H1 (cell line): ENCODE results near the gene MRPL42. TPM values are rescaled to one million over a fixed set of nuclear protein-coding genes. Genes with fewer than 3 reads are reported as not detected.
A peak's percentile ranks its signal among the peaks of the same experiment; 100 is the strongest.

Source experiments
- CTCF ChIA-PET: fragments of 300-600 bp; sonication (Branson Sonifier 250); formaldehyde crosslinking; loops from one replicate; lab custom pipeline; 2021; ENCODE audit not compliant: partially characterized antibody; lab: Charles Lee
- POLR2A ChIA-PET: fragments of 300-600 bp; sonication (Branson Sonifier 250); formaldehyde crosslinking; loops from one replicate; lab custom pipeline; 2021; ENCODE audit warnings: inconsistent platforms; ENCODE audit not compliant: partially characterized antibody; lab: Charles Lee
- DNase-seq, 2 experiments: peaks; one replicate each; pipeline versions ENCODE4 v3.0.0 to v3.0.0-alpha.2; 2010 to 2022; ENCODE audit warnings: low spot score in 2 of 2, low read depth in 1 of 2, mixed read lengths in 1 of 2
- FAIRE-seq: peaks from 2 replicates; lab custom pipeline; 2011; peaks lifted over from hg19 to GRCh38; lab: Jason Lieb, UNC
- H2AFZ ChIP-seq: 2 replicates; pipeline ENCODE4 v1.8.1; 2012; ENCODE audit warnings: low read length, inconsistent platforms
- H2AK5ac ChIP-seq: 2 replicates; pipeline ENCODE4 v1.6.1; 2013; ENCODE audit warnings: low read depth, low read length
- H2BK120ac ChIP-seq: replicated peaks from 2 replicates; pipeline ENCODE3; 2013; ENCODE audit warnings: low read depth, low read length, inconsistent platforms
- H2BK12ac ChIP-seq: 2 replicates; pipeline ENCODE4 v1.6.1; 2013; ENCODE audit warnings: low read depth, low read length
- H2BK15ac ChIP-seq: 2 replicates; pipeline ENCODE4 v1.6.1; 2013; ENCODE audit warnings: low read length
- H2BK20ac ChIP-seq: 2 replicates; pipeline ENCODE4 v1.6.1; 2013; ENCODE audit warnings: low read length
- H2BK5ac ChIP-seq: 2 replicates; pipeline ENCODE4 v1.6.1; 2013; ENCODE audit warnings: low read depth, low read length
- H3K14ac ChIP-seq: 2 replicates; pipeline ENCODE4 v1.6.1; 2013; ENCODE audit warnings: inconsistent platforms; ENCODE audit not compliant: insufficient read length
- H3K18ac ChIP-seq: 2 replicates; pipeline ENCODE4 v1.6.1; 2013; ENCODE audit warnings: low read length; ENCODE audit errors: extremely low read depth
- H3K23ac ChIP-seq: 2 replicates; pipeline ENCODE4 v1.6.1; 2013; ENCODE audit warnings: inconsistent platforms; ENCODE audit not compliant: insufficient read length
- H3K23me2 ChIP-seq: 2 replicates; pipeline ENCODE4 v1.6.1; 2013; ENCODE audit warnings: low read depth, low read length
- H3K27ac ChIP-seq: 2 replicates; pipeline ENCODE4 v1.6.1; 2011; ENCODE audit warnings: low read depth, low read length, inconsistent platforms
- H3K27me3 ChIP-seq, 4 experiments: replicated peaks in 1 of 4; 1 replicate in 1 of 4; 2 replicates in 3 of 4; pipeline versions ENCODE4 v1.6.1 to v1.8.1; 2011 to 2013; ENCODE audit warnings: low read length in 3 of 4, mild to moderate bottlenecking in 3 of 4, inconsistent platforms in 2 of 4, mixed read lengths in 2 of 4, moderate library complexity in 1 of 4; ENCODE audit not compliant: control insufficient read depth in 3 of 4, insufficient read depth in 3 of 4; ENCODE audit errors: extremely low read depth in 1 of 4
- H3K36me3 ChIP-seq, 4 experiments: 2 replicates each; pipeline versions ENCODE4 v1.6.1 to v1.8.1; 2011 to 2013; ENCODE audit warnings: mild to moderate bottlenecking in 4 of 4, low read length in 3 of 4, moderate library complexity in 2 of 4, control low read depth in 1 of 4, inconsistent platforms in 1 of 4; ENCODE audit not compliant: insufficient read depth in 4 of 4, control insufficient read depth in 2 of 4
- H3K4ac ChIP-seq: replicated peaks from 2 replicates; pipeline ENCODE3; 2013; ENCODE audit warnings: low read length, low read depth, mixed read lengths, inconsistent platforms; ENCODE audit not compliant: insufficient read length
- H3K4me1 ChIP-seq, 4 experiments: replicated peaks in 1 of 4; 1 replicate in 1 of 4; 2 replicates in 3 of 4; pipeline versions ENCODE4 v1.6.1 to v1.8.1; 2011 to 2013; ENCODE audit warnings: low read length in 3 of 4, inconsistent platforms in 2 of 4, mixed read lengths in 1 of 4; ENCODE audit not compliant: insufficient read depth in 4 of 4, control insufficient read depth in 3 of 4
- H3K4me2 ChIP-seq, 2 experiments: 2 replicates each; pipeline versions ENCODE4 v1.6.1 to v1.8.1; 2011 to 2013; ENCODE audit warnings: low read depth in 2 of 2, low read length in 2 of 2, control low read depth in 1 of 2, inconsistent platforms in 1 of 2, mild to moderate bottlenecking in 1 of 2; ENCODE audit not compliant: insufficient read depth in 1 of 2
- H3K4me3 ChIP-seq, 4 experiments: fragments of 200-600, 300-600 bp in 1 of 4; sonication (generic), shearing (Covaris generic), sonication (Bioruptor Twin) in 1 of 4; 2 replicates each; pipeline versions ENCODE4 v1.5.1 to v1.8.1; 2011 to 2016; ENCODE audit warnings: low read length in 4 of 4, low read depth in 3 of 4, control low read depth in 2 of 4, inconsistent platforms in 2 of 4, mild to moderate bottlenecking in 2 of 4, mixed read lengths in 1 of 4, moderate library complexity in 1 of 4; ENCODE audit not compliant: insufficient read depth in 2 of 4; ENCODE audit errors: extremely low read depth in 1 of 4
- H3K56ac ChIP-seq: replicated peaks from 2 replicates; pipeline ENCODE3; 2013; ENCODE audit warnings: low read depth, mild to moderate bottlenecking, mixed read lengths, low read length, inconsistent platforms; ENCODE audit not compliant: insufficient read length
- H3K79me1 ChIP-seq: 2 replicates; pipeline ENCODE4 v1.6.1; 2013; ENCODE audit warnings: low read depth, low read length, control low read depth
- H3K79me2 ChIP-seq, 2 experiments: 2 replicates each; pipeline versions ENCODE4 v1.6.1 to v1.8.1; 2012 to 2013; ENCODE audit warnings: low read length in 2 of 2, mild to moderate bottlenecking in 2 of 2, inconsistent platforms in 1 of 2; ENCODE audit not compliant: insufficient read depth in 2 of 2, control insufficient read depth in 1 of 2
- H3K9ac ChIP-seq, 4 experiments: replicated peaks in 1 of 4; 1 replicate in 1 of 4; 2 replicates in 3 of 4; pipeline versions ENCODE4 v1.6.1 to v1.8.1; 2011 to 2013; ENCODE audit warnings: low read depth in 3 of 4, low read length in 3 of 4, control low read depth in 2 of 4, mild to moderate bottlenecking in 2 of 4, moderate library complexity in 2 of 4, inconsistent platforms in 1 of 4; ENCODE audit errors: extremely low read depth in 1 of 4
- H3K9me3 ChIP-seq, 2 experiments: 2 replicates each; pipeline versions ENCODE4 v1.6.1 to v1.8.1; 2012 to 2013; ENCODE audit warnings: mild to moderate bottlenecking in 2 of 2, moderate library complexity in 2 of 2, control low read depth in 1 of 2, inconsistent platforms in 1 of 2, low read depth in 1 of 2, low read length in 1 of 2, mixed read lengths in 1 of 2; ENCODE audit not compliant: insufficient read depth in 2 of 2
- H4K20me1 ChIP-seq, 2 experiments: replicated peaks in 1 of 2; 2 replicates each; pipeline versions ENCODE3 to v1.8.1; 2011 to 2013; ENCODE audit warnings: inconsistent platforms in 2 of 2, low read length in 2 of 2, mild to moderate bottlenecking in 1 of 2; ENCODE audit not compliant: insufficient read depth in 2 of 2, control insufficient read depth in 1 of 2
- H4K5ac ChIP-seq: 2 replicates; pipeline ENCODE4 v1.6.1; 2013; ENCODE audit warnings: low read length, low read depth, mixed read lengths, inconsistent platforms; ENCODE audit not compliant: insufficient read length
- H4K8ac ChIP-seq: 2 replicates; pipeline ENCODE4 v1.8.0; 2013; ENCODE audit warnings: mild to moderate bottlenecking, moderate library complexity, low read length, inconsistent platforms; ENCODE audit not compliant: insufficient read depth; ENCODE audit errors: extremely low read depth
- H4K91ac ChIP-seq: replicated peaks from 2 replicates; pipeline ENCODE3; 2013; ENCODE audit warnings: low read length, mixed read lengths, inconsistent platforms; ENCODE audit not compliant: insufficient read length
- BRCA1 ChIP-seq: IDR thresholded peaks from 2 replicates; pipeline ENCODE4 v1.6.1; 2012; ENCODE audit warnings: low read depth, low read length, improper control_type of control experiment
- CTBP2 ChIP-seq: IDR thresholded peaks from 2 replicates; pipeline ENCODE4 v1.7.0; 2011; ENCODE audit warnings: borderline replicate concordance, mild to moderate bottlenecking, moderate library complexity, mixed read lengths, low read length; ENCODE audit not compliant: insufficient read depth, insufficient read length
- GTF2F1 ChIP-seq: IDR thresholded peaks from 2 replicates; pipeline ENCODE4 v1.6.1; 2012; ENCODE audit warnings: low read depth, low read length, improper control_type of control experiment, borderline replicate concordance
- KDM5A ChIP-seq: fragments of 200-600 bp; IDR thresholded peaks from 2 replicates; pipeline ENCODE4 v1.7.1; 2012; ENCODE audit warnings: mild to moderate bottlenecking, low read length, inconsistent platforms, mixed read lengths
- PHF8 ChIP-seq: fragments of 200-600 bp; sonication (generic); conservative IDR thresholded peaks from 2 replicates; pipeline ENCODE4 v1.7.1; 2012; ENCODE audit warnings: low read depth, mild to moderate bottlenecking, inconsistent platforms, low read length, moderate library complexity
- POLR2A ChIP-seq, 2 experiments: IDR thresholded peaks; 1 replicate in 1 of 2; 2 replicates in 1 of 2; pipeline ENCODE4 v1.6.1; 2011; ENCODE audit warnings: low read depth in 2 of 2, low read length in 2 of 2, mild to moderate bottlenecking in 2 of 2; ENCODE audit errors: control extremely low read depth in 1 of 2
- RAD21 ChIP-seq, 2 experiments: IDR thresholded peaks in 1 of 2; conservative IDR thresholded peaks in 1 of 2; 2 replicates each; pipeline ENCODE4 v1.6.1; 2011; ENCODE audit warnings: low read depth in 2 of 2, low read length in 2 of 2, improper control_type of control experiment in 1 of 2, inconsistent platforms in 1 of 2, mild to moderate bottlenecking in 1 of 2, moderate library complexity in 1 of 2
- SP4 ChIP-seq: IDR thresholded peaks from 2 replicates; pipeline ENCODE4 v1.6.1; 2012; ENCODE audit warnings: low read length, inconsistent platforms
- WGBS, 2 experiments: shearing (Covaris generic) in 1 of 2; methylation state at CpG; one replicate each; pipeline versions ENCODE4 v1.1.6 to v1.1.7; 2013 to 2015; ENCODE audit warnings: low lambda C conversion rate in 2 of 2, mixed read lengths in 2 of 2, inconsistent platforms in 1 of 2, low coverage in 1 of 2, missing lambda C conversion rate in 1 of 2; ENCODE audit not compliant: insufficient replicate concordance in 2 of 2, insufficient coverage in 1 of 2, insufficient read length in 1 of 2; ENCODE audit errors: extremely low coverage in 1 of 2, missing lambda C conversion rate in 1 of 2; 5-methylcytosine and 5-hydroxymethylcytosine counted together
- long read RNA-seq, 2 experiments: library from RNA in 1 of 2; library from capped mRNA in 1 of 2; stranded (forward); transcript quantifications; one replicate each; pipeline ENCODE4 v2.0.0, GENCODE V29; 2021; ENCODE audit warnings: inconsistent platforms in 1 of 2
- polyA minus RNA-seq, 3 experiments: library from RNA; depleted of rRNA, polyadenylated mRNA; stranded (reverse); fragments of >200 nt; gene quantifications; 1 replicate in 2 of 3; 2 replicates in 1 of 3; pipeline ENCODE4 v1.2.3, GENCODE V29; 2011
- polyA plus RNA-seq, 7 experiments: library from polyadenylated mRNA; depleted of rRNA in 3 of 7; stranded (reverse) in 5 of 7; unstranded in 2 of 7; fragments of >200 nt in 5 of 7; fragments of 200-250 nt in 2 of 7; gene quantifications; 1 replicate in 5 of 7; 2 replicates in 1 of 7; 4 replicates in 1 of 7; pipeline versions ENCODE4 v1.2.1 to v1.2.3, GENCODE V29; 2011 to 2013; ENCODE audit warnings: missing spikeins in 2 of 7, mixed read lengths in 2 of 7
- total RNA-seq: library from RNA; stranded (reverse); fragmentation: NEBNext Ultra II Directional; extraction: Animal tissue kit (Norgen Biotek cat#: 25700); gene quantifications from 2 replicates; pipeline ENCODE4 v1.2.1, GENCODE V29; 2021

MRPL42 gene
- 171 and 176 TPM in 2 replicates for total RNA-seq
- polyA plus RNA-seq (2011; rRNA removed), result 57.5 and 110 TPM in 2 replicates
- polyA plus RNA-seq (2011; cell fraction: cytosol; rRNA removed), result 101 TPM
- polyA plus RNA-seq (2011; cell fraction: nucleus; rRNA removed), result 17.9 TPM
- polyA plus RNA-seq (2012, experiment 1 of 2), result 86.9 to 250 TPM (median 100 TPM) in 4 replicates
- polyA plus RNA-seq (2012, experiment 2 of 2), result 47.0 TPM
- 117 TPM for polyA plus RNA-seq (2013, experiment 1 of 2)
- 121 TPM for polyA plus RNA-seq (2013, experiment 2 of 2)
- 104 and 187 TPM in 2 replicates for polyA minus RNA-seq (2011; rRNA and poly(A)+ RNA removed)
- polyA minus RNA-seq (2011; cell fraction: cytosol; rRNA and poly(A)+ RNA removed), result 51.4 TPM
- polyA minus RNA-seq (2011; cell fraction: nucleus; rRNA and poly(A)+ RNA removed), result 94.6 TPM
- long read RNA-seq, experiment 1, full-length matches to known transcripts, result 89 of 156 reads
- long read RNA-seq, experiment 1, partial matches to known transcripts, result 21 of 156 reads
- long read RNA-seq, experiment 1, other reads (novel, unspliced or antisense), result 46 of 156 reads
- long read RNA-seq, experiment 2, full-length matches to known transcripts, result 102 of 111 reads
- long read RNA-seq, experiment 2, partial matches to known transcripts, result 2 of 111 reads
- long read RNA-seq, experiment 2, other reads (novel, unspliced or antisense), result 7 of 111 reads

GRCh38 chr12:93467351-93468007 is at the start of gene MRPL42:
Gene MRPL42 (plus strand): TSS chr12:93467514. CDS start chr12:93469286, 1,772 bp downstream.
- Histone ChIP-seq H2AFZ (peak within 1 kb of the TSS; percentile 97), H3K9me3 (no peaks in the 10 kb centered on the region), H3K23me2 (peaks cover 3% of the 10 kb centered on the region; the same call in 1 of the 2 replicates), H3K14ac (no peak within 1 kb of the TSS), H3K4me2 (peak within 1 kb of the TSS; percentile 62 to 80), H2BK5ac (peak within 1 kb of the TSS; percentile 97), H4K91ac (peak within 1 kb of the TSS; percentile 98), H3K4ac (peak within 1 kb of the TSS; percentile 87), H3K56ac (peak within 1 kb of the TSS; percentile 77), H2BK12ac (peak within 1 kb of the TSS; percentile 92), H3K23ac (no peak within 1 kb of the TSS), H4K20me1 (no peaks in the 10 kb centered on the region), H2BK15ac (no peak within 1 kb of the TSS), H3K4me3 (peak within 1 kb of the TSS; percentile 84 to 99 (median 94)), H3K79me1 (no peaks in the 10 kb centered on the region; the same call in 1 of the 2 replicates), H3K27me3 (no peaks in the 10 kb centered on the region), H2BK20ac (no peak within 1 kb of the TSS), H3K4me1 (no peaks in the 10 kb centered on the region), H3K36me3 (peaks cover 4 to 25% (median 7%) of the 10 kb centered on the region in 4 experiments; a peak in 6 of 8 replicates), H3K18ac (peak within 1 kb of the TSS; percentile 100), H4K8ac (peak within 1 kb of the TSS; percentile 100), H3K9ac (peak within 1 kb of the TSS; percentile 86 to 100 (median 97)), H2AK5ac (peak within 1 kb of the TSS; percentile 6; the same call in 1 of the 2 replicates), H4K5ac (peak within 1 kb of the TSS; percentile 100), H3K27ac (peak within 1 kb of the TSS; percentile 98), H3K79me2 (peaks cover 17 to 51% of the 10 kb centered on the region in 2 experiments; a peak in 3 of 4 replicates), H2BK120ac (no peak within 1 kb of the TSS)
- peak; percentile 70 to 98 for DNase-seq
- POLR2A ChIA-PET, result interaction anchor here (0.6 to 2.1 kb wide), 13 partner anchors 9 to 1875 kb away, joined by 3 to 12 read pairs (median 5); partner anchors contain the start of gene UBE2N
- CTCF ChIA-PET, result interaction anchor here (0.6 to 1.8 kb wide), 6 partner anchors 11 to 1461 kb away, joined by 3 to 5 read pairs (median 4); no protein-coding TSS in a partner anchor
- WGBS, 2 experiments, result 3% methylated on average over 36 of the region's 36 CpGs; no CpG with 5 or more reads in 1 of the 2 experiments
- peak; percentile 28 for FAIRE-seq
- peak; percentile 20 to 21; a peak in 3 of 4 replicates for TF ChIP-seq RAD21 (IDR thresholded peaks at IDR 0.05 in 1 of 2, conservative IDR thresholded peaks at IDR 0.05 in 1 of 2; ENCODE audit: low read depth in 2 of 2, low read length in 2 of 2)
- peak; percentile 79 to 97 for TF ChIP-seq POLR2A (IDR thresholded peaks at IDR 0.05; ENCODE audit: control extremely low read depth in 1 of 2, low read depth in 2 of 2, low read length in 2 of 2)
- TF ChIP-seq GTF2F1, result peak; percentile 33; the same call in 1 of the 2 replicates
- peak; percentile 43; the same call in 1 of the 2 replicates for TF ChIP-seq KDM5A
- TF ChIP-seq SP4, result 0 out of 2 replicates have a peak, but pooled peaks have one; percentile 62
- no peak for TF ChIP-seq BRCA1
- no peak for TF ChIP-seq CTBP2
- peak; percentile 98 for TF ChIP-seq PHF8
